Measurements from ENCODE around the gene CRACR2B. TPM values are rescaled to one million over a fixed set of nuclear protein-coding genes. Genes with fewer than 3 reads are reported as not detected.

CRACR2B gene
- total RNA-seq, 1 donor from 2014 or later: 50.9 TPM

DNA sequence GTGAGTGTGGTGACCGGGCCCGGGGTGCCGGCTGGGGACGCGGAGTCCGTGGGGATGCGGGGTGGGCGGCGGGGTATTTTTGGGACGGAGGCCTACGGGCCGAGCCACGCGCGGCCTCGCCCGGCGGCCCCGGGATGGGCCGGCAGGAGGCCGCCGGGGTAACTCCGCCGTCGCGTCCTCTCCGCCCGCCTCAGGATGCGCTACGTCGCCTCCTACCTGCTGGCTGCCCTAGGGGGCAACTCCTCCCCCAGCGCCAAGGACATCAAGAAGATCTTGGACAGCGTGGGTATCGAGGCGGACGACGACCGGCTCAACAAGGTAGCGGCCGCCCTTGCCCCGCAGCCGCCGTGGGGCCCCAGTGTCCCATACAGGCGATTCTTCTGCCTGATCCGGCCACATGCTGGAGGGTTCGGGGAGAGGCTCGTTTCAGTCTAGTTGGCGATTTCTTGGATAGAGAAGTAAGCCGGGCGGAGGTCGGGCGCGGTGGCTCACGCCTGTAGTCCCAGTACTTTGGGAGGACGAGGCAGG lies 17.6 kb upstream of the CRACR2B start:
- Mint-ChIP-seq H3K27me3 (no peaks in the 10 kb centered on the region), H3K9me3 (ENCODE audit: low read depth) (no peaks in the 10 kb centered on the region), H3K27ac (peak overlapping the region; percentile 99), H3K4me3 (ENCODE audit: low read depth) (peak overlapping the region; percentile 93), H3K36me3 (ENCODE audit: insufficient read depth) (peaks cover 6% of the 10 kb centered on the region), H3K4me1 (ENCODE audit: low read depth) (peaks cover 15% of the 10 kb centered on the region)
- no peak for DNase-seq (ENCODE audit: low spot score, unreplicated experiment)
- TF ChIP-seq, protein P1, sequence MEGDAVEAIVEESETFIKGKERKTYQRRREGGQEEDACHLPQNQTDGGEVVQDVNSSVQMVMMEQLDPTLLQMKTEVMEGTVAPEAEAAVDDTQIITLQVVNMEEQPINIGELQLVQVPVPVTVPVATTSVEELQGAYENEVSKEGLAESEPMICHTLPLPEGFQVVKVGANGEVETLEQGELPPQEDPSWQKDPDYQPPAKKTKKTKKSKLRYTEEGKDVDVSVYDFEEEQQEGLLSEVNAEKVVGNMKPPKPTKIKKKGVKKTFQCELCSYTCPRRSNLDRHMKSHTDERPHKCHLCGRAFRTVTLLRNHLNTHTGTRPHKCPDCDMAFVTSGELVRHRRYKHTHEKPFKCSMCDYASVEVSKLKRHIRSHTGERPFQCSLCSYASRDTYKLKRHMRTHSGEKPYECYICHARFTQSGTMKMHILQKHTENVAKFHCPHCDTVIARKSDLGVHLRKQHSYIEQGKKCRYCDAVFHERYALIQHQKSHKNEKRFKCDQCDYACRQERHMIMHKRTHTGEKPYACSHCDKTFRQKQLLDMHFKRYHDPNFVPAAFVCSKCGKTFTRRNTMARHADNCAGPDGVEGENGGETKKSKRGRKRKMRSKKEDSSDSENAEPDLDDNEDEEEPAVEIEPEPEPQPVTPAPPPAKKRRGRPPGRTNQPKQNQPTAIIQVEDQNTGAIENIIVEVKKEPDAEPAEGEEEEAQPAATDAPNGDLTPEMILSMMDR (IDR thresholded peaks at IDR 0.05; ENCODE audit: unreplicated experiment): peak; percentile 23

GRCh38 chr11:811446-812245 lies 16.1 kb upstream of the CRACR2B start:
- H3K36me3 Mint-ChIP-seq (ENCODE audit: insufficient read depth): peaks cover 8% of the 10 kb centered on the region
- no peak for DNase-seq (ENCODE audit: low spot score, unreplicated experiment)
- H3K27me3 Mint-ChIP-seq: no peaks in the 10 kb centered on the region
- no peaks in the 10 kb centered on the region for H3K9me3 Mint-ChIP-seq (ENCODE audit: low read depth)
- peak overlapping the region; percentile 76 for H3K27ac Mint-ChIP-seq
- TF ChIP-seq, protein P1 (IDR thresholded peaks at IDR 0.05; ENCODE audit: unreplicated experiment): no peak
- peak overlapping the region; percentile 93 for H3K4me3 Mint-ChIP-seq (ENCODE audit: low read depth)
- peaks cover 15% of the 10 kb centered on the region for H3K4me1 Mint-ChIP-seq (ENCODE audit: low read depth)

- Mint-ChIP-seq H3K36me3 (ENCODE audit: insufficient read depth) (peaks cover 8% of the 10 kb centered on the region), H3K27me3 (no peaks in the 10 kb centered on the region), H3K4me1 (ENCODE audit: low read depth) (peaks cover 15% of the 10 kb centered on the region), H3K27ac (no peak overlapping the region), H3K4me3 (ENCODE audit: low read depth) (peak overlapping the region; percentile 16), H3K9me3 (ENCODE audit: low read depth) (no peaks in the 10 kb centered on the region)
- no peak for DNase-seq (ENCODE audit: low spot score, unreplicated experiment)
- TF ChIP-seq, protein P1 (IDR thresholded peaks at IDR 0.05; ENCODE audit: unreplicated experiment): no peak
These were observed 15.3 kb upstream of the CRACR2B start for GRCh38 chr11:812390-812789.

DNA sequence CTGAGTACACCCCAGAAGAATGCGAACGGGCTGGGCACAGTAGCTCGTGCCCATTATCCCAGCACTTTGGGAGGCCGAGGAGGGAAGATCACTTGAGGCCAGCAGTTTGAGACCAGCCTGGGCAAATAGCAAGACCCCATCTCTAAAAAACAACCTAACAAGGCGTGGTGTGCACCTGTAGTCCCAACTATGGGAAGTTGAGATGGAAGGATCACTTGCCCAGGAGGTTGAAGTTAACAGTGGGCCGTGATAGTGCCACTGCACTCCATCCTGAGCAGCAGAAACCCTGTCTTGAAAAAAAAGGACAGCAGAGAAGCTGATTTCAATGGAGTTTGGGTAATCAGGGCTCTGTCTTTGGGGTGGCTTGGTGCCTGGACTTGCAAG lies 14.7 kb upstream of the CRACR2B start:
- Mint-ChIP-seq H3K9me3 (ENCODE audit: low read depth) (no peaks in the 10 kb centered on the region), H3K4me3 (ENCODE audit: low read depth) (no peak overlapping the region), H3K27ac (no peak overlapping the region)

GRCh38 chr11:813456-814096 lies 14.1 kb upstream of the CRACR2B start:
- H3K36me3 Mint-ChIP-seq (ENCODE audit: insufficient read depth): peaks cover 8% of the 10 kb centered on the region

More for the DNA sequence above, 14.7 kb upstream of the CRACR2B start:
- TF ChIP-seq, protein P1 (IDR thresholded peaks at IDR 0.05; ENCODE audit: unreplicated experiment): no peak
- no peak for DNase-seq (ENCODE audit: low spot score, unreplicated experiment)
- Mint-ChIP-seq H3K4me1 (ENCODE audit: low read depth) (peaks cover 13% of the 10 kb centered on the region), H3K36me3 (ENCODE audit: insufficient read depth) (peaks cover 8% of the 10 kb centered on the region), H3K27me3 (no peaks in the 10 kb centered on the region)

More at GRCh38 chr11:813456-814096, 14.1 kb upstream of the CRACR2B start:
- no peak overlapping the region for H3K4me3 Mint-ChIP-seq (ENCODE audit: low read depth)
- H3K27ac Mint-ChIP-seq: no peak overlapping the region
- H3K9me3 Mint-ChIP-seq (ENCODE audit: low read depth): no peaks in the 10 kb centered on the region
- TF ChIP-seq, protein P1 (IDR thresholded peaks at IDR 0.05; ENCODE audit: unreplicated experiment): no peak
- H3K27me3 Mint-ChIP-seq: no peaks in the 10 kb centered on the region
- no peak for DNase-seq (ENCODE audit: low spot score, unreplicated experiment)
- peaks cover 13% of the 10 kb centered on the region for H3K4me1 Mint-ChIP-seq (ENCODE audit: low read depth)

Data from progenitor cell of endocrine pancreas (in vitro differentiated cells).